NOMO-1 treated with DMSO at 0.1 percent for 48 hours (cell line): ENCODE results near the gene CALR3.
"Not testable (repeated sequence)": the region's sequence is repeated elsewhere in the genome, so short reads cannot be mapped to it uniquely, and the experiment has no call there.

ENCODE experiments used
- DNase-seq: peaks from one replicate; lab custom pipeline; 2025; ENCODE audit not compliant: unreplicated experiment; lab: John Stamatoyannopoulos, UW

Gene CALR3

DNA sequence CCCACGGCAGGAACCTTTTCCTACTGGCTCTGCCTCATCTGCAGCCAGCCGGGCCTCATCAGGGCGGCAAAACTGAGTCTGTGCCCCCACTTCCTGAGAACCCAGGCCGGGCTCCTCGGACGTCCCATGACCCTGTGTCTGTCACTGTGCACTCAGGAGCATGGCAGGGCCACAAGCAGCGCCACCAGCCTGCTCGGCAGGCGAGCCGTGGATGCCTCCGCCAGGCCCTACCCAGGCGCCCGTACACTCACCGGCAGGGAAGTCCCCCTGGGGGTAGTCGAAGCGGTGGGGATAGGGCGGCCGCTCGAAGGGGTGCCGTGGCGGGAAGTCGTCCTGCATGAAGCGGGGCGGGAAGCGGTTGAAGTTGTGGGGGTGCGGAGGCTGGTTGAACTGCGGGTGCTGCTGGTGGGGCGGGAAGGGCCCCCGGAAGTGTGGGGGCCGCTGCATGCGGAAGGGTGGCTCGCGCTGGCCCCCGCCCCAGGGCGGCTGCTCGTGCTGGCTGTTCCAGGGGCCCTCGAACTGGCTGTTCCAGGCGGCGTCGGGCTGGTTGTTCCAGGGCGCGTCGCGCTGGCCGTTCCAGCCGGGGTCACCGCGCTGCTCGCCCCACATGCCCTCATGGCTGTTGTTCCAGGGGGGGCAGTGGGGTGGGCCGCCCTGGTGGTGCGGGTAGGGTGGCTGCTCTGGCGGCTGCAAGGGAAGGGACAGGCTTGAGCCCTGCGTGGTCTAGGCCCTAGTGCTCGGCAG, 29.2 kb upstream of the CALR3 start:
- no peak for DNase-seq

DNA sequence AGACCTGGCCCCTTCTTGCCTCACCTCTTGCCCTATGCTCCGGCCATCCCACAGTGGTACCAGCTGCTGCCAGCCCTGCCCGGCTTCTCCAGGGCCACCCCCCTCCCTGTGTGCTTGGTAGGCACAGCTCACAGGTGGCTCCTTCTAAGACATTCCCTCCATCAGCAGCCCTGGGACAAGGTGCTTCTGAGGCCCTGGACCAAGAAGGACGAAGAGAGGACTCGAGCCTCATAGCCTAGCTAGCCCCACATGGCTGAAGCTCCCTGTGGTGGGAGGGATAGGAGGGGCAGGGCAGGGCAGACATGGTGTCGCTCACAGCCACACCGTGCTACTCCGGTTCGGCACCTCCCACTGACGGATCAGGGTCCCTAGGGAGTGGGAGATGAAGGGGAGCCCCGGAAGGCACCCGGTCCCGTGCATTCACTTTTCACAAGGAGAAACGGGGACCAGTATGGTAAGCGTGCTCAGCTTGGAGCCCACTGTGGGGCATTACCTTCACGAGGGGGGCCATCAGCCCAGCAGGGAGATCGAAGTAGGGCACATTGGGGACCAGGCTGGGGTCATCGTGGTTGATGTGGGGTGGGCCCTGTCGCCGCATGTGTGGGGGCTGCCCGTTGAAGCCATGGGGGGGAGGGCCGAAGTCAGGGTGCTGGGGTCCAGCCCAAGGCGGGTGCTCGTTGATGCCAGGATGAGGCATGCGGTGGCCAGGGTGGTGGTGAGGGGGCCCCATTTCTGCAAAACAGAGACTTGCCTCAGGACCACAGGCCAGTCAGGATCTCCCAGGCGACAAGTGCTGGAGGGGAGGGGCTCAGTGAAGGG, 26.8 kb upstream of the CALR3 start:
- DNase-seq, result no peak

DNA sequence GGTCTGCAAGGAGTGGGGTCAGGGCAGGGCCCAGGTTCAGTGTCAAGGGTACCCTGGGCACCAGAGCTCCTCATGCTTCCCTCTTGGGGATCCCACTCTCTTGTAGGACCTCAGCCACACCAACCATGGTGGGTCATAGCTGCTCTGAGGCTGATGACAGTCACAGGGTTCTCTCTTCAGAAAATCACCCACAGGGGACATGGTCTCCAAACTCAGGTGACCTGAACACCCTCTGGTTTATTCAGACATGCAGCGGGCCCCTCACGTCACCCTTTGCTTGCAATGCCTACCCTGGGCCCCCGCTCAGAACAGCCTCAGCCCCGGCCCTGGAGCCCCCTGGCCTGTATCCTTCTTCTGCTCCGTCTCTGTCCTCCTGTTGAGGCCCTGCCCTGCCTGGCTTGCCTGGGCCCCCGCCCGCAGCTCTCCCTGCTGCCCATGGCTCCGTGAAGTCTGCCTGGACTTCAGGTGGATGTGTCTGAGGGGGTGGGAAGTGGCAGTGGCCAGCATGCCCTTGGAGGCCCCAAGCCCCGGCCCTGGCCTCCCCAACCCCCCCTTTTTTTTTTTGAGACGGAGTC, 25.8 kb upstream of the CALR3 start:
- no peak for DNase-seq

DNA sequence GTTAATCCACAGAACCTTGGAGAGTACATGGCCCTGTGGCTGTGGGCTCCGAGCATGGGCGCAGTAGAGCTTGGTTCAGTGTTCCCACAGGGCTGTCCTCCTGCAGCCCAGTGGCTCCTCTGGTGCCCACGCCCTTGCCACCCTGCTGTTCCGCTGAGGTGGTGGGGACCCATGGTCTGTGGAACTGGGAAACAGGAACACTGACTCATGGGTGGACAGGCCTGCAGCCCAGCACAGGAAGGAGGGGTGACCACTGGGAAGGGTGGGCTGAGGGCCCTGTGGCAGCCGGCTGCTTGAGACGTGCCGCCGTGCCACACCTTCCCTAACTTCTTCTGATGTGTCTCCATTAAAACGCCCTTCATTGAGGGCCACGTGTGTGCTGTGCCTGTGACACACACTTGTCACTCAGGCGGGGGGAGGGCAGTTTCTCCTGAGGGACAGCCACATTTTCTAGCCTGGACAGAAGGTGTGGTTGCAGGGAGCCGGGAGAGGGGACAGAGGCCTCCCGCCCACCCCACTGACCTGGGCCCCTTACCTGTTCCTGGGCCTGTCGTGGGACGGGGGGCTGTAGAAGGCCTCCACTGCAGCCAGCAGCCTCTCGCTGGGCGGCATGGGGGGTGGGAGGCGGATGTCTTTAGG, 25.1 kb upstream of the CALR3 start:
- no peak for DNase-seq

DNA sequence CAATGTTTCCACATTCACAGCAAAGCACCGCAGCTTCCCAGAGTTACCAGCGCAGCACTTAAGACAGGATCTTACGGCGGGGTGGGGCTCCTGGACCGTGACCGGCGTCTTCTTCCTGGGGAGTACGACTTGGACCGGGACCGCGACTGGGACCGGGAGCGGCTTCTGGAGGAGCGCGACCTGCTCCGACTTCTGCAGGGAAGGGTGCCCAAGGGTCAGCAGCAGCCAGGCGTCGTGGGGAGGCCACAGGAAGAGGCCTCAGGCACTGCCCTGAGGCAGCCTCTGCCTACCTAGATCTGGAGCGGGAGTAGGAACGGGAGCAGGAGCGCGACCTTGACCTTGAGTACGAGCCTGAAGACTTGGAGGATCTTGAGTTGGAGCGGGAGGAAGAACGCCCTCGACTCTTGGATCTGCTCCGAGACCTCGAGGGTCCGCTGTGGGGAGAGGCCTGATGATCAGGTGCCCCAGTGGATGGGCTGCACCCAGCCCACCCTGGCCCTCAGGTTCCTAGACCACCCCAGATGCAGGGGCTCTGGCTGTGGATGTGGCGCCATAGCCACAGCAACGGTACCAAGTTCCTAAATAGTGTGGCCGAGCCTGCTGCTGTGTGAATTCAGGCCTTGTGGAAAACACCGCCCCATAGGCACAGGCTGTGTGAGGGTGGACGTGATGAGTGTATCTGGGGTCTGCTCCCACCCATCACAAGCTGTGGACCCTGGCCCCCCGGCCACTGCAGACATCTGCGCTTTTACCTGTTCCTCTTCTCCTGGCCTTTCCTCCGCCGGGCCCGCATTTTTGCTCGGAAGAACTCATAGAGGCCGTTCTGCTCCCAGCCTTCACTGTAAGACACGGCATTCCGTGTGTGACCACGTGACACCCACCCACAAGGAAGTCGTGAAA, 24.4 kb upstream of the CALR3 start:
- no peak for DNase-seq

DNA sequence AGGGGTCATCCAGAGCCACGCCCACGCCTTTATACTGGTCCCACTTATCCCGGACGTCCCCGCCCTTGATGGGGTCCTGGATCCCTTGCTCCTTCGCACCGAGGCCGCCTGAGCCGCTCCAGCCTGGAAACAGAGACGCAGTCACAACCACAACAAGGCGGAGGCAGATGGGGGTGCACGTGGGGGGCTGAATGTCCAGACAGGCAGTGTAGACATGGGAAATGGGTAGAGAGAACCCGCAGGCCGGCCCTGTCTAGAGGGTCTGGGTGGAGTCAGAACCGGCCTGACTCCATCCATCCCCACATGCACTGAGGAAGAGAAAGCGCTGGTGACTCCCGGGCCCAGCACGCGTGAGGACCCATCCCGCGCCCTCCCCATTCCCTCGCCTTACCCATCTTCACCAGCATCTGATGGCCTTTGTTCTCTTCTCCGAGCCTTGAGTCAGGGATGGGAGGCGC, 23.3 kb upstream of the CALR3 start:
- DNase-seq, result no peak

DNA sequence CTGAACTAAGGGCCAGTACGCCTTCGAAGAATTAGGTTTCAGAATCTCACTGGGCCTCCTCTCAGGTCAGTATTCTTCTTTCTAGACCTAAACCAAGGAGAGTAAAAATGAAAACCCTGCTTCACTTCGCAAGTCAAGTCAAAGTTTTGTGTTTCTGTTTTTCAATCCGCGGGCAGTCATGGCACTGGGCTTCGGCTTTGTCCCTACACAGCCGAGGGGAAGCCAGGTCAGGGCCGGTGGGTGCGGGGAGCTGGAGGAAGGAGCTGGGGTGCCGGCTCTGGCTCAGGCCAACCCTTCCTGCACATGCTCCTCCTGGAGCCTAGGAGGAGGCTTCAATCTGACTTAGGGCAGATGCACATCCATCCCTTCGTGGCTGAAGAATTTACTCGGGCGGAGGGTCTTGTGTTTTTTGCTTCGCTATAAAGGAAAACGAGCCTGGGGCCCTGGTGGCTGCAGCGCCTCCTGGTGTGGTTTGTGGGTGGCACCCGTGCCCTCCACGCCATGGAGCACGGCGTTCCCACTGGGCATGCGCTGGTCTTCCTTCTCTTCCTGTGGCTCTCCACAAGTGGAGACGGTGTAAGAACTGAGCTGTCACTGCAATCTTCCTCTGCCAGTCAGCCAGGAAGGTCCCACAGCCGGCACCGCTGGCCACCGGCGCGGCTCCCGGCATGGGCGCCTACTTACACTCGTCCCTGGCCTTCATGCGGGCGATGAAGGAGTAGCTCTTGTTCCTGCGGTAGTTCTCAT, 22.7 kb upstream of the CALR3 start:
- DNase-seq, result no peak

DNA sequence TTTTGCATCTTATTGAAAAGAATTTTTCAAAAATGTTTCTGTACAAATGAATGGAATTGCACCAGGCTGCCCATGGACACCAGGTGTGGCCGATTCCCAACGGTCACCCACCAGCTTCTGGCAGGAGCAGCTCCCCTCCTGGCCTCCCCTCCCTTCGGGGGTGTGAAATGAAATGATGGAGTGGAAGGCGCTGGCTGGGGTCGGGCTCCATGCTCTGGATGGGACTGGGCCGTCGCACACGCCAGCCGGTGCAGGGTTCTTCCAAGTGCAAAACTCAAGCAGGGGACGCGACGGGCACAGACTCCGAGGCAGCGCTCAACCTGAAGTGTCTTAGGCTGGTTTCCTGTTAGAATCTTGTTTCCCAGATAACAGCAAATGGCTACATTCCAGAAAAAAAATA, 22.1 kb upstream of the CALR3 start:
- no peak for DNase-seq

DNA sequence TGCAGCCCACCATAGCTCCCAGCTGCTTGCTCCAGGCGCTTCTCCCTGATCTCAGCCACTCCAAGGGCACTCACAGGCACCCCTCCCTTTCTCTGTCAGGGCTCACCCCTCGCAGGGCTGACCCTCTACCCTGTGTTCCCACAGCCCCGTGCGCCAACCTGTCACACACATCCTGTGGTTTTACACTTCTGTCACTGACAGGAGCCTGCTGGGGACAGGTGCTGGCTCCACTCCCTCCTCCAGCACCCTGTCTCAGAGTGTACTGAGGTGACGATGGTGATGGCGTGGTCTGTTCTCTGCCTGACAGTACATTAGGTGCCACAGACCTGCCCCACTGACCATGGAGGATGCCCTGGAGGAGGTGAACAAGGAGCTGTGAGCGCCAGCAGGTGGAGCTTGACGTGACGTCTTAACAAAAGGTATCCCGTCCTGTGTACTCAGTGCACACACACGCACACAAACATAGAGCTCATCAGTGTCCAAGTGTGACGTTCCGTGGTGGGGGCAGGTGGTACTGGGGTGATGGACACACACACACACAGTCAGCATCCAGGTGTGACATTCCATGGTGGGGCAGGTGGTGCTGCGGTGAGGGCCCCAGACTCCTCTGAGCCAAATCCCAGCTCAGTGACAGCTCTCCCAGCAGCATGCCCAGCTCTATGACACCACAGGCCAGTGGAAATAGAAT, 21.1 kb upstream of the CALR3 start:
- no peak for DNase-seq

DNA sequence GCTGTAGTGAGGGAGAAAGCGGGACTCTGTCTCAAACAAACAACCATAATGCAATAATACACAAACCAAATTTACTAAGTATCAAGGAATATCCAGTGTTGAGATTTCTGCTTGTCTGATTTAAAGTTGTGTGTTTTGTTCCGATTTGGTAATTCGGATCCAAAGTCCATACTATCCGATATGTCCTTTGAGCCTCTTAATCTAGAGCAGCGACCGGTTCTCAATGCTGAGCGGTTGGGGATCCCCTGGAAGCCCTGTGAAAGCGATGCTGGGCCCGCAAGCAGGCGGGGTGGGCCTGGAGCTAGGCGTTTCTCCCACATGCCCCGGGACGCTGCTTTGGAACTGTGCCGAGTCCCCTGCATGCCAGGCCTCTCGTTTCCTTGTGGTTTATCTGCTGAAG, 20.4 kb upstream of the CALR3 start:
- no peak for DNase-seq

DNA sequence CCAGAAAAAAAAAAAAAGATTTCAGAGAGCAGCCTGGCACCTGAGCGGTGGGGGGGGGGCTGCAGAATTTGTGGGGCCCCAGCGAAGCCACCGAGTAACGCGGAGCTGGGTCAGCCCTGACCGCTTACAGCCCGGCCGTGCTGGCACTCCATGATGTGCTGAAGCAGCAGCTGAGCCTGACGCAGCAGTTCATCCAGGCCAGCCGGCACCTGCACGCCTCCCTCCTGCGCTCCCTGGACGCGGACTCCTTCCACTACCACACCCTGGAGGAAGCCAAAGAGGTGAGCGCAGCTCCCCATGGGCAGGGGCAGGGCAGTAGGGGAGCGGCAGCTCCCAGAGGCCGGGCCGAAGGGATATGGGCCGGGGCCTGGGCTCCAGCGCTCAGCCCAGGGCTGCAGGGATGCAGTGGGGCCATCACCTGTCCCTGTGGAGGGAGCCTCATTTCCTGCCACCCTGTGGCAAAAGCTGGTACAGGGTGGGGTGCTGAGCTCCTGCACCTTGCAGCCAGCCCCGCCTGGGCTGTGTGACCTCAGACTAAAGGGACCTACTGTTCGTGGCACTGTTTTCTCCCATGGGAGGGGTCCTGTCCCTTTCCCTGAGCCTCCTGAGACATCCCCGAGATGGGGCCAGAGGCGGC, 18.5 kb upstream of the CALR3 start:
- no peak for DNase-seq

DNA sequence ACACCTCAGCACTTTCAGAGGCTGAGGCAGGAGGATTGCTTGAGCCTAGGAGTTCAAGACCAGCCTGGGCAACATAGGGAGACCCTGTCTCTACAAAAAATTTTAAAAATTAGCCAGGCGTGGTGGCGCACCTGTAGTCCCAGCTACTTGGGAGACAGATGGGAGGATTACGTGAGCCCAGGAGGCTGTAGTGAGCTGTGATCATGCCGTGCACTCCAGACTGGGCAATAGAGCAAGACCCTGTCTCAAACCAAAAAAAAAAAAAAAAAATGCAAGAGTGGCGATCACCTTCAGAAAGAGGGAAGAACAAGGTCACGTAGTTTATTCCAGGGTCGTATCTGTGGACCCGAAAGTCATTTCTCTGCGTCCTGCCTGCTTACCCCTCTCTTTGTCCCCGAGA, 16.6 kb upstream of the CALR3 start:
- DNase-seq, result not testable (repeated sequence)

DNA sequence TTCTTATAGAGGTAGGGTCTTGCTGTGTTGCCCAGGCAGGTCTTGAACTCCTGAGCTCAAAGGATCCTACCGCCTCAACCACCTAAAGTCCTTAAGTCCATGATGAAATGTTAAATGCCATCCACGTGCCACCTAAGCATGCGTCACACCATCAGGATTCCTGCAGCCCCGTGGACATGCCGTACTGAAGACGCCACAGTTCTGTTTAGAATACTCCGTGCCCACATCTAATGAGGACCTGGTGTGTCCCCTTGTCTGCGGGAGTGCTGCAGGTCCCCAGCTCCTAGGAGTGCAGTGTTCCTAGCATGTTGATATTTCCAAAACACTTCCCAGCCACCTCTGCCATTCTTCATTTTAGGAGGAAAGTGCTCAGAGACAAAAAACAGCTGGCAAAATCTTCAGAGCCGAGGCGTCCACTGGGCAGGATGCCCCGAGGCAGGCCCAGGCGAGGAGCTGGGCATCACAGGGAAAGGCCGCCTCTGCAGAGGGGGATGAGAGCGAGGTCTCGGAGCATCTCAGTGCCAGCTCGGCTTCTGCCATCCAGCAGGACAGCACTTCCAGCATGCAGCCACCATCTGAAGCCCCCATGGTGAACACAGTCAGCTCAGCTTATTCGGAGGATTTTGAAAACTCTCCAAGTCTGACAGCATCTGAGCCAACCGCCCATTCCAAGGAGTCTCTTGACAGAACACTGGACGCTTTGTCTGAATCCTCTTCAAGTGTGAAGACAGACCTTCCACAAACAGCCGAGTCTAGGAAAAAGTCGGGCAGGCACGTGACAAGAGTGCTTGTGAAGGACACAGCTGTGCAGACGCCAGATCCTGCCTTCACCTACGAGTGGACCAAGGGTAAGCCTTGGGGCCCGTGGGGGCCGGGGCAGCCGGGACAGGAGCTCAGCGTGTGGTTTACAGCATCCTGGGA, 13.4 kb upstream of the CALR3 start:
- DNase-seq, result no peak

DNA sequence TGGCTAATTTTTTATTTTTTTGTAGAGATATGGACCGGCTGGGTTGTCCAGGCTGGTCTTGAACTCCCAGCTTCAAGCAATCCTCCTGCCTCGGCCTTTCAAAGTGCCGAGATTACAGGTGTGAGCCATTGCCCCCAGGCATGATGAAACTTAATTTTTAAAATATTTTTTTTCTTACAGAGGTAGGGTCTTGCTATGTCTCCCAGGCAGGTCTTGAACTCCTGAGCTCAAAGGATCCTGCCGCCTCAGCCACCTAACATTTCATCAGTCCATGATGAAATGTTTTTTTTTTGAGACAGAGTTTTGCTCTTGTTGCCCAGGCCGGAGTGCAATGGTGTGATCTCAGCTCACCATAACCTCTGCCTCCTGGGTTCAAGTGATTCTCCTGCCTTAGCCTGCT, 12.6 kb upstream of the CALR3 start:
- no peak for DNase-seq

DNA sequence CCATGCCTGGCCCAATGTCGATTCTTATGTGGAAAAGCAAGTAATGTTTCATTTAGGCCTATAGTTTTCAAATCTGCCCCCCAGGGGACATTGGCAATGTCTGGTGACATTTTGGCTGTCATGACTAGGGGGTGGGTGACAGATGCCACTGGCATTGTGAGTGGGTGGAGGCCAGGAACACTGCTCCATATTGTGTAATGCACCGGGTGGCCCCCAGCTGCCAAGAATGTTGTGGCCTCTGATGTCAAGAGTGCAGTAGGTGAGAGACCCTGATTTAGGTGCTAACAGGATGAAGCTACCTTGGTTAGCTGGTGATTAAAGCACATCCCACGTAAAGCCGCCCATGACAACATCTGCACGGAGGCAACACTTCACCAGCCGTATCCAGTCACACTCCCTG, 11.0 kb upstream of the CALR3 start:
- DNase-seq, result no peak

DNA sequence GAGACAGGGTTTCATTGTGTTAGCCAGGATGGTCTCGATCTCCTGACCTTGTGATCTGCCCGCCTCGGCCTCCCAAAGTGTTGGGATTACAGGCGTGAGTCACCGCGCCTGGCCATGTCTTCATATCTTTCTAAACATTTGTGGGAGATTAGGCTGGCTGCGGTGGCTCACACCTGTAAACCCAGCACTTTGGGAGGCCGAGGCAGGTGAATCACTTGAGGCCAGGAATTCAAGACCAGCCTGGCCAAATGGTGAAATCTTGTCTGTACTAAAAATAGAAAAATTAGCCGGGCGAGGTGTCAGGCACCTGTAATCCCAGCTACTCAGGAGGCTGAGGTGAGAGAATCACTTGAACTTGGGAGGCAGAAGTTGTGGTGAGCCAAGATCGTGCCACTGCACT, 10.2 kb upstream of the CALR3 start:
- DNase-seq, result not testable (repeated sequence)

DNA sequence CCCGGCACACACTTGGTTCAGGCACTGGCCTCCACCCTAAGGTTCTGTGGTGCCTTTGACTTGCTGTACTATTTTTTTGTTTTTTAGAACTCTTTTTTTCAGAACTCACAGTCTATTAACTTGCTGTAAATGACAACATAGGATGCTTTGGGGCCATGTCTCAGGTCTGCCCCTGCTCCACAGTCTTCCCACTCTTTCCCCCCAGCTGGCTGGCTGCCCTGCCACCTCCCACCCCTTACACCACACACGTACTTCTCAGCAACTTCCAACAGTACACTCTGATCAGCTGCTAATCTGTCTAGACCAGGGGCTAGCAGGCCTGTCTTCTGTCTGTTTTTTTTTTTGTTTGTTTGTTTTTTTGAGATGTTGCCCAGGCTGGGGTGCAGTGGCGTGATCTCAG, 8.3 kb upstream of the CALR3 start:
- no peak for DNase-seq

DNA sequence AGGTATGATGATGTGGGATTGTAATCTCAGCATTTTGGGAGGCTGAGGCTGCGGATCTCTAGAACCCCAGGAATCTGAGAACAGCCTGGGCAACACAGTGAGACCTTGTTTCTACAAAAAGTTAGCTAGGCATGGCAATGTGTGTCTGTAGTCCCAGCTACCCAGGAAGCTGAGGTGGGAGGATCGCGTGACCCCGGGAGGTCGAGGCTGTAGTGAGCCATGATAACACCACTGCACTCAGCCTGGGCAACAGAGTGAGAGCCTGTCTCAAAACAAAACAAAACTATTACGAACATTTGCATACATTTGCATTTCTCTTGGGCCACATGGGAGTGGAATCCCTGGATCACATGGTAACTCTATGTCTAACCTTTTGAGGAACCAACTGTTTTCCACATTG, 1.9 kb upstream of the CALR3 start:
- no peak for DNase-seq
